ENCODE measurements around the gene MLC1.

Gene MLC1

GRCh38 chr22:50016308-50016987 is 68.8 kb downstream of the MLC1 start:
- DNase-seq (ENCODE audit: low spot score), result no peak

GRCh38 chr22:50015451-50016307 is 69.5 kb downstream of the MLC1 start:
- DNase-seq (ENCODE audit: low spot score), result no peak

- DNase-seq (ENCODE audit: low spot score), result no peak
Measured at GRCh38 chr22:50014655-50015401, 70.4 kb downstream of the MLC1 start.

- no peak for DNase-seq (ENCODE audit: low spot score)
Measured at GRCh38 chr22:50014053-50014501, 71.1 kb downstream of the MLC1 start.

DNA sequence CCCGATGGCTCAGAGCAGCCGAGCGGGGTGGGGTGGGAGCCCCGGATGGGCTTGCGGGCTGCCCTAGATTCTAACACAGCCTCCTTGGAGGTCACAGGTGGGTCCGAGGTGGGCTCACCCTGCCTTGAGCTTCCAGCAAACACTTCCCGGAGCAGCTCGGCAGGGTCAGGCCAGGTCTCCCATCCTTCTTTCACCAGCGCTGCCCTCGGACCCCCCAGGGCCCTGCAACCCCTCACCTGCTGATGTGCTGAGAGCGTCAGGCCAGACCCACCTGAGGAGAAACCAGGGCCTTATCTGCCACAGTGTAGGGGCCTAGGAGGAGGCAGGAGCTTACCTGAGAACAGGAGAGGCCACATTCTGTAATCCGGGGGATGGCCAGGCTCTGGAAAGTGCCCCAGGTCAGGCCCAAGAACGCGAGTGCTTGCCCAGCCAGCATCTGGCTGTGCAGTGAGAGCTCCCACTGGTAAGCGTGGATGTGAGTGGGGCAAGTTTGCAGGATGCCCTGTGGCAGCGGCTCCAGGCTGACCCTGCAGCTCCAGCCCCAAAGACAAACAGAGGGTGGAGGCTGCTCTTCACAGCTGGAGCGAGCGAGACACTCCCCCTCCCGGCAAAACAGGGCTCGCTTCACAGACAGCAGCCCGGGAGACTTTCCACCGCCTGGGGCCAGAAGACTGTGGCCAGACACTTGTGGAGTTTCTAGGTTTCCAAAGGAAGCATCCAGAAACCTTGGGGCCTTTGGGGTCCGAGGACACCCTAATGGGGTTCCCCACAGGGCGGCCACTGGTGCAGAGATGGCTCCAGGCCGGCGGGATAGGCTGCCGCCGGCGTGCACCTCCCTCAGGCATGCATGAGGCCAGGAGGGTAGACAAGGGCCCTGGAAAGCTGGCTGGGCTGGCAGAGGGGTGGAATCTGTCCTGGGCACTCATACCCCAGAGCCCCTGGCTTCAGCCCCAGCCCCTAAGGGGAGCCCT is 72.7 kb downstream of the MLC1 start, which contains the start of gene IL17REL:
Gene IL17REL, minus strand, starts transcription at position 555 of the 971 bp plus-strand sequence. Its CDS starts 119 bp downstream, at position 436.
- DNase-seq (ENCODE audit: low spot score), result no peak

GRCh38 chr22:50011447-50012210 is 73.6 kb downstream of the MLC1 start:
- DNase-seq (ENCODE audit: low spot score), result no peak

- no peak for DNase-seq (ENCODE audit: low spot score)
Measured at GRCh38 chr22:50010676-50011446, 74.4 kb downstream of the MLC1 start.

- no peak for DNase-seq (ENCODE audit: low spot score)
Measured at GRCh38 chr22:50009765-50010675, 75.2 kb downstream of the MLC1 start.

Measured in activated CD4-positive, alpha-beta T cell treated with anti-CD3 and anti-CD28 coated beads, Interleukin-2, Interleukin-4, amounts not matched to agents 100 ng/mL and 50 ng/mL, durations not matched to agents 16 hours and 8 hours (primary cell).